Measurements from ENCODE around the gene C1orf105.

- TF ChIP-seq, protein P1, sequence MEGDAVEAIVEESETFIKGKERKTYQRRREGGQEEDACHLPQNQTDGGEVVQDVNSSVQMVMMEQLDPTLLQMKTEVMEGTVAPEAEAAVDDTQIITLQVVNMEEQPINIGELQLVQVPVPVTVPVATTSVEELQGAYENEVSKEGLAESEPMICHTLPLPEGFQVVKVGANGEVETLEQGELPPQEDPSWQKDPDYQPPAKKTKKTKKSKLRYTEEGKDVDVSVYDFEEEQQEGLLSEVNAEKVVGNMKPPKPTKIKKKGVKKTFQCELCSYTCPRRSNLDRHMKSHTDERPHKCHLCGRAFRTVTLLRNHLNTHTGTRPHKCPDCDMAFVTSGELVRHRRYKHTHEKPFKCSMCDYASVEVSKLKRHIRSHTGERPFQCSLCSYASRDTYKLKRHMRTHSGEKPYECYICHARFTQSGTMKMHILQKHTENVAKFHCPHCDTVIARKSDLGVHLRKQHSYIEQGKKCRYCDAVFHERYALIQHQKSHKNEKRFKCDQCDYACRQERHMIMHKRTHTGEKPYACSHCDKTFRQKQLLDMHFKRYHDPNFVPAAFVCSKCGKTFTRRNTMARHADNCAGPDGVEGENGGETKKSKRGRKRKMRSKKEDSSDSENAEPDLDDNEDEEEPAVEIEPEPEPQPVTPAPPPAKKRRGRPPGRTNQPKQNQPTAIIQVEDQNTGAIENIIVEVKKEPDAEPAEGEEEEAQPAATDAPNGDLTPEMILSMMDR (IDR thresholded peaks at IDR 0.05; ENCODE audit: low read length): no peak
- no peak for TF ChIP-seq EZH2phosphoT487 (IDR thresholded peaks at IDR 0.05; ENCODE audit: low read length)
Measured at GRCh38 chr1:172414331-172414730, 6.2 kb upstream of the C1orf105 start.

Measured in MM.1S (cell line).